ENCODE data around the gene CDK6.

DNA sequence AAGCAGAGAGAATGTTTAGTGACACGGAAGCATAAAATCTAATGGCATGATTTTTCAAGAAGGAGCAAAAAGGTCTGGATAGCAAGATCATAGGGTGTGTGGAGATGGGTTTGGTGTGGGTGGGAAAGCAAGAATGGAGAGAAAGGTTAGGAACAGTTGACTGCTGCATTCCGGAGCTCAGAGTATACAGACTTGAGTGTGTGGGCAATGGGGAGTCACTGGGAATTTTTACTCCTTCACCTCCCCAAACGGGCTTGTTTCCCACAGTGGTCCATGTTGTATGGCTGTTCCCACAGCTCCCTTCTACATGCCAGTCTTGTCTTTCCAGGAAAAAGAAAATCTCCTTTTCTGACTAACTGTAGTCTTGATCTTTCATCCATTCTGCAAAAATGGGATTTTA is 122.1 kb downstream of the CDK6 start:
- TF ChIP-seq EP300 (IDR thresholded peaks at IDR 0.05), result no peak
- TF ChIP-seq MYC (IDR thresholded peaks at IDR 0.05; ENCODE audit: borderline replicate concordance, low read length), result no peak
- TF ChIP-seq, protein P1, sequence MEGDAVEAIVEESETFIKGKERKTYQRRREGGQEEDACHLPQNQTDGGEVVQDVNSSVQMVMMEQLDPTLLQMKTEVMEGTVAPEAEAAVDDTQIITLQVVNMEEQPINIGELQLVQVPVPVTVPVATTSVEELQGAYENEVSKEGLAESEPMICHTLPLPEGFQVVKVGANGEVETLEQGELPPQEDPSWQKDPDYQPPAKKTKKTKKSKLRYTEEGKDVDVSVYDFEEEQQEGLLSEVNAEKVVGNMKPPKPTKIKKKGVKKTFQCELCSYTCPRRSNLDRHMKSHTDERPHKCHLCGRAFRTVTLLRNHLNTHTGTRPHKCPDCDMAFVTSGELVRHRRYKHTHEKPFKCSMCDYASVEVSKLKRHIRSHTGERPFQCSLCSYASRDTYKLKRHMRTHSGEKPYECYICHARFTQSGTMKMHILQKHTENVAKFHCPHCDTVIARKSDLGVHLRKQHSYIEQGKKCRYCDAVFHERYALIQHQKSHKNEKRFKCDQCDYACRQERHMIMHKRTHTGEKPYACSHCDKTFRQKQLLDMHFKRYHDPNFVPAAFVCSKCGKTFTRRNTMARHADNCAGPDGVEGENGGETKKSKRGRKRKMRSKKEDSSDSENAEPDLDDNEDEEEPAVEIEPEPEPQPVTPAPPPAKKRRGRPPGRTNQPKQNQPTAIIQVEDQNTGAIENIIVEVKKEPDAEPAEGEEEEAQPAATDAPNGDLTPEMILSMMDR (IDR thresholded peaks at IDR 0.05), result no peak
- TF ChIP-seq HDAC2 (IDR thresholded peaks at IDR 0.05), result no peak
- TF ChIP-seq CBX8 (IDR thresholded peaks at IDR 0.05), result no peak
- TF ChIP-seq, protein P2, sequence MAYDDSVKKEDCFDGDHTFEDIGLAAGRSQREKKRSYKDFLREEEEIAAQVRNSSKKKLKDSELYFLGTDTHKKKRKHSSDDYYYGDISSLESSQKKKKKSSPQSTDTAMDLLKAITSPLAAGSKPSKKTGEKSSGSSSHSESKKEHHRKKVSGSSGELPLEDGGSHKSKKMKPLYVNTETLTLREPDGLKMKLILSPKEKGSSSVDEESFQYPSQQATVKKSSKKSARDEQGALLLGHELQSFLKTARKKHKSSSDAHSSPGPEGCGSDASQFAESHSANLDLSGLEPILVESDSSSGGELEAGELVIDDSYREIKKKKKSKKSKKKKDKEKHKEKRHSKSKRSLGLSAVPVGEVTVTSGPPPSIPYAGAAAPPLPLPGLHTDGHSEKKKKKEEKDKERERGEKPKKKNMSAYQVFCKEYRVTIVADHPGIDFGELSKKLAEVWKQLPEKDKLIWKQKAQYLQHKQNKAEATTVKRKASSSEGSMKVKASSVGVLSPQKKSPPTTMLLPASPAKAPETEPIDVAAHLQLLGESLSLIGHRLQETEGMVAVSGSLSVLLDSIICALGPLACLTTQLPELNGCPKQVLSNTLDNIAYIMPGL (CRISPR knock-in tag; IDR thresholded peaks at IDR 0.05; ENCODE audit: borderline replicate concordance), result no peak
- TF ChIP-seq, protein P3, sequence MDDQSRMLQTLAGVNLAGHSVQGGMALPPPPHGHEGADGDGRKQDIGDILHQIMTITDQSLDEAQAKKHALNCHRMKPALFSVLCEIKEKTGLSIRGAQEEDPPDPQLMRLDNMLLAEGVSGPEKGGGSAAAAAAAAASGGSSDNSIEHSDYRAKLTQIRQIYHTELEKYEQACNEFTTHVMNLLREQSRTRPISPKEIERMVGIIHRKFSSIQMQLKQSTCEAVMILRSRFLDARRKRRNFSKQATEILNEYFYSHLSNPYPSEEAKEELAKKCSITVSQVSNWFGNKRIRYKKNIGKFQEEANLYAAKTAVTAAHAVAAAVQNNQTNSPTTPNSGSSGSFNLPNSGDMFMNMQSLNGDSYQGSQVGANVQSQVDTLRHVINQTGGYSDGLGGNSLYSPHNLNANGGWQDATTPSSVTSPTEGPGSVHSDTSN (IDR thresholded peaks at IDR 0.05), result no peak
- no peak for TF ChIP-seq JUN (IDR thresholded peaks at IDR 0.05)

Data from A549 (cell line).